Caki2 (cell line): ENCODE results near the gene TAF1. TPM values are rescaled to one million over a fixed set of nuclear protein-coding genes. Genes with fewer than 3 reads are reported as not detected.
"Not testable (repeated sequence)": the region's sequence is repeated elsewhere in the genome, so short reads cannot be mapped to it uniquely, and the experiment has no call there.

Source experiments
- DNase-seq: peaks from one replicate; pipeline ENCODE4 v3.0.0-alpha.2; 2015; ENCODE audit warnings: low read depth
- in situ Hi-C: cut with HindIII; loops from 2 replicates; pipeline ENCODE4 v1.10.0; 2016; ENCODE audit warnings: low sequenced_read_pairs, low pct_unique_long_range_greater_than_20kb, mixed read lengths
- total RNA-seq: library from RNA; depleted of rRNA; stranded (reverse); fragments of >200 nt; shearing (Covaris generic); gene quantifications from 2 replicates; pipeline ENCODE4 v1.2.3, GENCODE V29; 2014; ENCODE audit warnings: low replicate concordance; rRNA removed

TAF1 gene
- 7.7 and 9.2 TPM in 2 replicates for total RNA-seq

- in situ Hi-C loops, result no loop called here
- peak; percentile 96 for DNase-seq
Measured at GRCh38 chrX:71365875-71366673, at the start of gene TAF1. Gene TAF1 (plus strand): TSS chrX:71366357. CDS start chrX:71366375, 18 bp downstream.

- in situ Hi-C loops, DNase-seq: not testable (repeated sequence)
Measured at GRCh38 chrX:71316959-71317358, 49.2 kb upstream of the TAF1 start.

GRCh38 chrX:71320126-71320525, 46.0 kb upstream of the TAF1 start:
- in situ Hi-C loops, result no loop called here
- no peak for DNase-seq

- no peak for DNase-seq
- in situ Hi-C loops, result no loop called here
Measured at GRCh38 chrX:71321731-71322130, 44.4 kb upstream of the TAF1 start.

- in situ Hi-C loops, DNase-seq: not testable (repeated sequence)
Measured at GRCh38 chrX:71324452-71324851, 41.7 kb upstream of the TAF1 start.

GRCh38 chrX:71326394-71326793, 39.8 kb upstream of the TAF1 start:
- DNase-seq, result no peak
- in situ Hi-C loops, result no loop called here

GRCh38 chrX:71349151-71349665, 16.9 kb upstream of the TAF1 start:
- DNase-seq, in situ Hi-C loops: not testable (repeated sequence)

- in situ Hi-C loops, DNase-seq: not testable (repeated sequence)
Measured at GRCh38 chrX:71349867-71350266, 16.3 kb upstream of the TAF1 start.

- in situ Hi-C loops, DNase-seq: not testable (repeated sequence)
Measured at GRCh38 chrX:71352439-71352838, 13.7 kb upstream of the TAF1 start.

GRCh38 chrX:71364221-71364620, 1.9 kb upstream of the TAF1 start:
- in situ Hi-C loops, result no loop called here
- DNase-seq, result no peak

GRCh38 chrX:71365356-71365874, 742 bp upstream of the TAF1 start:
- in situ Hi-C loops, result no loop called here
- no peak for DNase-seq

- peak; percentile 35 for DNase-seq
- in situ Hi-C loops, result no loop called here
Measured at GRCh38 chrX:71366674-71367256, 608 bp downstream of the TAF1 start.

GRCh38 chrX:71367396-71367795, 1.2 kb downstream of the TAF1 start:
- in situ Hi-C loops, result no loop called here
- DNase-seq, result no peak

- in situ Hi-C loops, result no loop called here
- no peak for DNase-seq
Measured at GRCh38 chrX:71372388-71372787, 6.2 kb downstream of the TAF1 start.

- in situ Hi-C loops, result no loop called here
- no peak for DNase-seq
Measured at GRCh38 chrX:71378732-71379131, 12.6 kb downstream of the TAF1 start.

GRCh38 chrX:71391725-71392124, 25.6 kb downstream of the TAF1 start:
- DNase-seq, in situ Hi-C loops: not testable (repeated sequence)

- DNase-seq, result no peak
- in situ Hi-C loops, result no loop called here
Measured at GRCh38 chrX:71393919-71394318, 27.8 kb downstream of the TAF1 start.

- in situ Hi-C loops, result no loop called here
- DNase-seq, result no peak
Measured at GRCh38 chrX:71396576-71396975, 30.4 kb downstream of the TAF1 start.

- no peak for DNase-seq
- in situ Hi-C loops, result no loop called here
Measured at GRCh38 chrX:71400710-71401109, 34.6 kb downstream of the TAF1 start.
